GM12873 (cell line): ENCODE results near the gene PARD6B.

Source experiments
- CTCF ChIP-seq: IDR thresholded peaks from 2 replicates; pipeline ENCODE4 v1.5.1; 2012; ENCODE audit warnings: low read depth, mild to moderate bottlenecking, moderate library complexity, low read length, control low read depth; ENCODE audit not compliant: insufficient read depth; ENCODE audit errors: missing control alignments

PARD6B gene

DNA sequence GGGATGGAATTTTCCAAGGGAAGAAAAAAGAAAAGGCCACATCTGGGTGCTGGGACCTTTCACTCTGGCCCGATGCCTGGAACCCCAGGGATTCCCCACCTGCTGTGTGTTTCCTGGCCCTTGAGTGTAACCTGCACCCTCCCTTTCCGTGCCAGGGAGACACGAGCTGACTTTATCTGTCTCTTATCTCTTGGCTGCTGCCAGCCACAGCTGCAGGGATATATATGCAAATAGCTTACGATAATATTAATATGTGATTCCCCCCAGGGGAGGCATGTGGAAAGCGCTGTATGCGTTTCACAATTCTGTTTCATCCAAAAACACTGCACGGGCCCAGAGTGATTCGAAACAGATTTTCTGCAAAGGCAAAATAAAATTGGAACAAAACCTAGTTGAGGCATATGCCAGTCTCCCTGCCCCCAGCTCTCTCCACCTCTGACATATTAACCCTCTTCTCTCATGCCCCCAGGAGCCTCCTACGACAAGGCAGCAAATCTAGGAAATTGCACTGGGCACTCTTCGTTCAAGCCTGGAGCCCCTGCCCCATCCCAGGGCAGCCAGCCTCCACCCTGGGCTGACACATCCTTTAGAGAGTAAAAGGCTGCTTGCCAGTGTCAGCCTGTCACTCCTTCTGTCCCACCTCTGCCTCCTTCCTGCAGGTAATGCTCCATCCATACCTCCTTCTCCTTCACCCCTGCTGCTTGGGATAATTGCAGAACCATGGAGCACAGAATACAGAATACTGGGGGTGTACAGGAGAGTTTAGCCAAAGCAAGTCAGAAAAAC is 41.3 kb upstream of the PARD6B start:
- TF ChIP-seq CTCF, result no peak

DNA sequence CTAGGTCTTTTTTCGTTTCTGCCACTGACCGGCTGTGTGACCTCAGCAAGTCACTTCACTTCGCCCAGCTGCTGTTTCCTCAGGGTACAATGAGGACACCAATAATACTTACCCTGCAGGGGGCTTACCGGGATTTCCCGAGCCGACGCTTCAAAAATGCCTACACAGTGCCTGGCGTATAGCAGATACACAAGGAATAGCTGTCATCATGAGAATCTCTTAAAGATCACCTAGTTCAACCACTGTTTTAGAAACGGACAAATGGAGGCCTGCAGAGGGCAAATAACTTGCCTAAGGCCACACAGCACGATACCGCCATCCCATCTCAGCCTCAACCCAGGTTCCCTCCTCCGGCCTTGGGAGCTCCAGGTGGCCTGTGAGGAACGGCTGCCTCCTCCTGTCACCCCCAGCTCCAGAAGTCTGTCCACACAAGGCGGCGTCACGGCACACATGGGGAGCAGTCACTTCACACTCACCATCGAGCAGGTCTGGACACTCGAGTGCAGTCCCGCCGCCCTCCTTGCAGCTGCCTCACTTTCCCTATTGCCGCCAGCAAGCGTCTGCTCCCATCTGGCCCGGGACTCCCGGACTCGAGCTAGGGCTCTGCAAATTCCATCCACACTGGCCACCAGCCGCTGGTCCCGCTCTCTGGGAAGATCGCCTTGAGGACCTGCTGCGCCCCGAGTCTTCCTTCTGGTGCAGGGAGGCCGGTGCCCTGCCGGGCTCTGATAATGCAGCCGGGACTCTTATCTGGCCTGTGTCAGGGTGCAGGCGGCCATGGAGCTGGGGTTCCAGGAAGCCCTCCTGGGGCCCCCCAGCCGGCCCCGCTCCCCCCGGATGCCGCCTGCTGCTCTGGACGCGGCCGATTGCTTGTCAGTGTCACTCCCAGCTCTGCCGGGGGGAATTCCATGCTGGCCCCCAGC is 40.5 kb upstream of the PARD6B start, which contains the start of gene RIPOR3:
Gene RIPOR3, minus strand, starts transcription at position 893 of the 923 bp plus-strand sequence. Its CDS starts 414 bp downstream, at position 479.
- no peak for TF ChIP-seq CTCF

DNA sequence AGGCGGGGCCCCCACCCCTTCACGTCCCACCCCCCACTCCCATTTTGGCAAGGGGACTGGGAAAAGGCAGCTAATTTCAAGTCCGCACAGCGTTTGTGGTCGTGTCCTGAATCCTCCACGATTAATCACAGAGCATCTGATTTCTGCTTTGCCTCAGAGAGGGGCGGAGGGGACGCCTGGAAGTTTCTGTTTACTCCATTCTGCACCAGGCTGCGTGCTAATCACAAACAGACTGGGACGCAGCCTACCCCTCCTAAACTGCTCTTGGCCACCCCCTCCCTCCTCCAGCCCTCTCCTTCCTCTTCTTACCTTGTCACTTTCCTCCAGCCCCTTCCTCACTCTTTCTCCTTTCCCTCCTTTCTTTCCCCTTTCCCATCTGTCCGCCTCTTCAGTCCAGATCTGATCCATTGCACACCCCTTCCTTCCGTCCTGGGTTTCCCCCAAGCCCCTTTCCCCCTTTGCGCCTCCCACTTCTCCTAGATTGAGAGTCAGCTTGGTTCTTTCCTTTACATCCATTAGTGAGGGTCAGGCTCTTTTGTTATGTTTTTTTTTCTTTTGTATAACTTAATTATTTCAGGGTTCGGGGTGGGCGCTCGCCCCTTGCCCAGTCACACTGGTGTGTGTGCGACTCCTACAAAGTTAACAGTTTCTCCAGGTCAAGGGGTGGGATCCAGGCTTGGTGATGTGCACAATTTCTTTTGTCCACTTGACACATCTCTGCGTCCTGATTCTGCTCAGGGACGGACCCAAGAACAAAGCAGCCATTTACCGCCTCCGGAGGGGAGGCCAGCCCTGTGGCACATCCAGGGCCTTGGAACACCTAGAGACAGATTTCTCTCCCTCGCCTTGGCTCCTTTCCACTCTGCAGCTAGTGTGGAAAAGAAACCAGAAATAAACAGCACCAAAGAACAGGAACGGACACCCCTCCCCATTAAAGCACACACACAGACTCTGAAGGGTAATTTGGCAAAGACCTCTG is 39.5 kb upstream of the PARD6B start:
- TF ChIP-seq CTCF, result no peak

GRCh38 chr20:50692552-50692933 is 38.8 kb upstream of the PARD6B start:
- no peak for TF ChIP-seq CTCF

- no peak for TF ChIP-seq CTCF
Observed at GRCh38 chr20:50693001-50693400, 38.4 kb upstream of the PARD6B start.

DNA sequence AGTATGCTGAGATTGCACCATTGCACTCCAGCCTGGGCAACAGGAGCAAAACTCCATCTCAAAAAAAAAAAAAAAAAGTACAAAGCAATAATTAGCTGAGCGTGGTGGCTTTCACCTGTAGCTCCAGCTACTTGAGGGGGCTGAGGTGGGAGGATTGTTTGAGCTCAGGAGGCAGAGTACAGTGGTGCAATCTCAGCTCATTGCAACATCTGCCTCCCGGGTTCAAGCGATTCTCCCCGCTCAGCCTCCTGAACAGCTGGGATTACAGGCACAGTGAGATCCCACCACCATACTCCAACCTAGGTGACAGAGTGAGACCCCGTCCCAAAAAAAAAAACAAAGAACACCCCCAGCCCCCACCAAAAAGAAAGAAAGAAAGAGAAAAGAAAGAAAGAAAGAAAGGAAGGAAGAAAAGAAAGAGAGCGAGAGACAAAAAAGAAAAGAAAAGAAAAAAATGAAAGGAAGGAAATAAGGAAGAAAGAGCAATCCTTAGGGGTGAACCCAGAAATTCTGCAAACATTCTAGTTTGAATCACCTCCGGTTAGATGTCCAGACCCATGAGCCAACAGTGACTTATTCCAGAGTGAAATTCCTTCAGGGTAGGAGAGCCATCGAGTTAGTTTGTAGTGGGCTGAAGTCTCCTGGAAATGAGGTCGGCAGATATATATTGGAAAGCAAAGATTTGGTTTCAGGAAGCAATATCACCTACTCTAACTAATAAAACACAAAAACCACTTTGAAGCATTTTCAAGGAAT is 36.8 kb upstream of the PARD6B start:
- no peak for TF ChIP-seq CTCF
